H1 (cell line): Measurements from ENCODE around the gene RNF186. TPM values are rescaled to one million over a fixed set of nuclear protein-coding genes. Genes with fewer than 3 reads are reported as not detected.

ENCODE experiments used
- CTCF ChIA-PET: fragments of 300-600 bp; sonication (Branson Sonifier 250); formaldehyde crosslinking; loops from one replicate; lab custom pipeline; 2021; ENCODE audit not compliant: partially characterized antibody; lab: Charles Lee
- POLR2A ChIA-PET: fragments of 300-600 bp; sonication (Branson Sonifier 250); formaldehyde crosslinking; loops from one replicate; lab custom pipeline; 2021; ENCODE audit warnings: inconsistent platforms; ENCODE audit not compliant: partially characterized antibody; lab: Charles Lee
- DNase-seq, 2 experiments: peaks; one replicate each; pipeline versions ENCODE4 v3.0.0 to v3.0.0-alpha.2; 2010 to 2022; ENCODE audit warnings: low spot score in 2 of 2, low read depth in 1 of 2, mixed read lengths in 1 of 2
- FAIRE-seq: peaks from 2 replicates; lab custom pipeline; 2011; peaks lifted over from hg19 to GRCh38; lab: Jason Lieb, UNC
- H2AFZ ChIP-seq: 2 replicates; pipeline ENCODE4 v1.8.1; 2012; ENCODE audit warnings: low read length, inconsistent platforms
- H2AK5ac ChIP-seq: 2 replicates; pipeline ENCODE4 v1.6.1; 2013; ENCODE audit warnings: low read depth, low read length
- H2BK120ac ChIP-seq: replicated peaks from 2 replicates; pipeline ENCODE3; 2013; ENCODE audit warnings: low read depth, low read length, inconsistent platforms
- H2BK12ac ChIP-seq: 2 replicates; pipeline ENCODE4 v1.6.1; 2013; ENCODE audit warnings: low read depth, low read length
- H2BK15ac ChIP-seq: 2 replicates; pipeline ENCODE4 v1.6.1; 2013; ENCODE audit warnings: low read length
- H2BK20ac ChIP-seq: 2 replicates; pipeline ENCODE4 v1.6.1; 2013; ENCODE audit warnings: low read length
- H2BK5ac ChIP-seq: 2 replicates; pipeline ENCODE4 v1.6.1; 2013; ENCODE audit warnings: low read depth, low read length
- H3K14ac ChIP-seq: 2 replicates; pipeline ENCODE4 v1.6.1; 2013; ENCODE audit warnings: inconsistent platforms; ENCODE audit not compliant: insufficient read length
- H3K18ac ChIP-seq: 2 replicates; pipeline ENCODE4 v1.6.1; 2013; ENCODE audit warnings: low read length; ENCODE audit errors: extremely low read depth
- H3K23ac ChIP-seq: 2 replicates; pipeline ENCODE4 v1.6.1; 2013; ENCODE audit warnings: inconsistent platforms; ENCODE audit not compliant: insufficient read length
- H3K23me2 ChIP-seq: 2 replicates; pipeline ENCODE4 v1.6.1; 2013; ENCODE audit warnings: low read depth, low read length
- H3K27ac ChIP-seq: 2 replicates; pipeline ENCODE4 v1.6.1; 2011; ENCODE audit warnings: low read depth, low read length, inconsistent platforms
- H3K27me3 ChIP-seq, 4 experiments: replicated peaks in 1 of 4; 1 replicate in 1 of 4; 2 replicates in 3 of 4; pipeline versions ENCODE4 v1.6.1 to v1.8.1; 2011 to 2013; ENCODE audit warnings: low read length in 3 of 4, mild to moderate bottlenecking in 3 of 4, inconsistent platforms in 2 of 4, mixed read lengths in 2 of 4, moderate library complexity in 1 of 4; ENCODE audit not compliant: control insufficient read depth in 3 of 4, insufficient read depth in 3 of 4; ENCODE audit errors: extremely low read depth in 1 of 4
- H3K36me3 ChIP-seq, 4 experiments: 2 replicates each; pipeline versions ENCODE4 v1.6.1 to v1.8.1; 2011 to 2013; ENCODE audit warnings: mild to moderate bottlenecking in 4 of 4, low read length in 3 of 4, moderate library complexity in 2 of 4, control low read depth in 1 of 4, inconsistent platforms in 1 of 4; ENCODE audit not compliant: insufficient read depth in 4 of 4, control insufficient read depth in 2 of 4
- H3K4ac ChIP-seq: replicated peaks from 2 replicates; pipeline ENCODE3; 2013; ENCODE audit warnings: low read length, low read depth, mixed read lengths, inconsistent platforms; ENCODE audit not compliant: insufficient read length
- H3K4me1 ChIP-seq, 4 experiments: replicated peaks in 1 of 4; 1 replicate in 1 of 4; 2 replicates in 3 of 4; pipeline versions ENCODE4 v1.6.1 to v1.8.1; 2011 to 2013; ENCODE audit warnings: low read length in 3 of 4, inconsistent platforms in 2 of 4, mixed read lengths in 1 of 4; ENCODE audit not compliant: insufficient read depth in 4 of 4, control insufficient read depth in 3 of 4
- H3K4me2 ChIP-seq, 2 experiments: 2 replicates each; pipeline versions ENCODE4 v1.6.1 to v1.8.1; 2011 to 2013; ENCODE audit warnings: low read depth in 2 of 2, low read length in 2 of 2, control low read depth in 1 of 2, inconsistent platforms in 1 of 2, mild to moderate bottlenecking in 1 of 2; ENCODE audit not compliant: insufficient read depth in 1 of 2
- H3K4me3 ChIP-seq, 4 experiments: fragments of 200-600, 300-600 bp in 1 of 4; sonication (generic), shearing (Covaris generic), sonication (Bioruptor Twin) in 1 of 4; 2 replicates each; pipeline versions ENCODE4 v1.5.1 to v1.8.1; 2011 to 2016; ENCODE audit warnings: low read length in 4 of 4, low read depth in 3 of 4, control low read depth in 2 of 4, inconsistent platforms in 2 of 4, mild to moderate bottlenecking in 2 of 4, mixed read lengths in 1 of 4, moderate library complexity in 1 of 4; ENCODE audit not compliant: insufficient read depth in 2 of 4; ENCODE audit errors: extremely low read depth in 1 of 4
- H3K56ac ChIP-seq: replicated peaks from 2 replicates; pipeline ENCODE3; 2013; ENCODE audit warnings: low read depth, mild to moderate bottlenecking, mixed read lengths, low read length, inconsistent platforms; ENCODE audit not compliant: insufficient read length
- H3K79me1 ChIP-seq: 2 replicates; pipeline ENCODE4 v1.6.1; 2013; ENCODE audit warnings: low read depth, low read length, control low read depth
- H3K79me2 ChIP-seq, 2 experiments: 2 replicates each; pipeline versions ENCODE4 v1.6.1 to v1.8.1; 2012 to 2013; ENCODE audit warnings: low read length in 2 of 2, mild to moderate bottlenecking in 2 of 2, inconsistent platforms in 1 of 2; ENCODE audit not compliant: insufficient read depth in 2 of 2, control insufficient read depth in 1 of 2
- H3K9ac ChIP-seq, 4 experiments: replicated peaks in 1 of 4; 1 replicate in 1 of 4; 2 replicates in 3 of 4; pipeline versions ENCODE4 v1.6.1 to v1.8.1; 2011 to 2013; ENCODE audit warnings: low read depth in 3 of 4, low read length in 3 of 4, control low read depth in 2 of 4, mild to moderate bottlenecking in 2 of 4, moderate library complexity in 2 of 4, inconsistent platforms in 1 of 4; ENCODE audit errors: extremely low read depth in 1 of 4
- H3K9me3 ChIP-seq, 2 experiments: 2 replicates each; pipeline versions ENCODE4 v1.6.1 to v1.8.1; 2012 to 2013; ENCODE audit warnings: mild to moderate bottlenecking in 2 of 2, moderate library complexity in 2 of 2, control low read depth in 1 of 2, inconsistent platforms in 1 of 2, low read depth in 1 of 2, low read length in 1 of 2, mixed read lengths in 1 of 2; ENCODE audit not compliant: insufficient read depth in 2 of 2
- H4K20me1 ChIP-seq, 2 experiments: replicated peaks in 1 of 2; 2 replicates each; pipeline versions ENCODE3 to v1.8.1; 2011 to 2013; ENCODE audit warnings: inconsistent platforms in 2 of 2, low read length in 2 of 2, mild to moderate bottlenecking in 1 of 2; ENCODE audit not compliant: insufficient read depth in 2 of 2, control insufficient read depth in 1 of 2
- H4K5ac ChIP-seq: 2 replicates; pipeline ENCODE4 v1.6.1; 2013; ENCODE audit warnings: low read length, low read depth, mixed read lengths, inconsistent platforms; ENCODE audit not compliant: insufficient read length
- H4K8ac ChIP-seq: 2 replicates; pipeline ENCODE4 v1.8.0; 2013; ENCODE audit warnings: mild to moderate bottlenecking, moderate library complexity, low read length, inconsistent platforms; ENCODE audit not compliant: insufficient read depth; ENCODE audit errors: extremely low read depth
- H4K91ac ChIP-seq: replicated peaks from 2 replicates; pipeline ENCODE3; 2013; ENCODE audit warnings: low read length, mixed read lengths, inconsistent platforms; ENCODE audit not compliant: insufficient read length
- ASH2L ChIP-seq: fragments of 200-600, 300-600 bp; sonication (generic); IDR thresholded peaks from one replicate; pipeline ENCODE4 v1.7.1; 2017; ENCODE audit warnings: low read length
- CHD2 ChIP-seq: IDR thresholded peaks from 2 replicates; pipeline ENCODE4 v1.6.1; 2012; ENCODE audit warnings: low read length, improper control_type of control experiment
- EP300 ChIP-seq, 2 experiments: IDR thresholded peaks; 1 replicate in 1 of 2; 2 replicates in 1 of 2; pipeline ENCODE4 v1.6.1; 2011 to 2012; ENCODE audit warnings: low read depth in 2 of 2, low read length in 2 of 2, mild to moderate bottlenecking in 2 of 2, borderline replicate concordance in 1 of 2, inconsistent platforms in 1 of 2, moderate library complexity in 1 of 2
- FOSL1 ChIP-seq: IDR thresholded peaks from 2 replicates; pipeline ENCODE4 v1.6.1; 2011; ENCODE audit warnings: mild to moderate bottlenecking, low read depth, low read length, moderate library complexity; ENCODE audit not compliant: insufficient read depth
- JUN ChIP-seq: IDR thresholded peaks from 2 replicates; pipeline ENCODE4 v1.6.1; 2011; ENCODE audit warnings: low read depth, mild to moderate bottlenecking, improper control_type of control experiment, low read length
- KDM1A ChIP-seq: fragments of 200-600, 300-600 bp; sonication (generic); IDR thresholded peaks from 2 replicates; pipeline ENCODE4 v1.7.1; 2016; ENCODE audit warnings: mild to moderate bottlenecking, low read length, borderline replicate concordance
- MAX ChIP-seq: IDR thresholded peaks from 2 replicates; pipeline ENCODE4 v1.6.1; 2012; ENCODE audit warnings: inconsistent platforms
- NRF1 ChIP-seq: IDR thresholded peaks from 2 replicates; pipeline ENCODE4 v1.6.1; 2011; ENCODE audit warnings: mild to moderate bottlenecking, low read depth, low read length, improper control_type of control experiment
- RAD21 ChIP-seq, 2 experiments: IDR thresholded peaks in 1 of 2; conservative IDR thresholded peaks in 1 of 2; 2 replicates each; pipeline ENCODE4 v1.6.1; 2011; ENCODE audit warnings: low read depth in 2 of 2, low read length in 2 of 2, improper control_type of control experiment in 1 of 2, inconsistent platforms in 1 of 2, mild to moderate bottlenecking in 1 of 2, moderate library complexity in 1 of 2
- TAF7 ChIP-seq: optimal IDR thresholded peaks from 2 replicates; pipeline ENCODE3; 2011; ENCODE audit warnings: low read depth, mild to moderate bottlenecking, inconsistent platforms, low read length, moderate library complexity, borderline replicate concordance
- YY1 ChIP-seq: IDR thresholded peaks from 2 replicates; pipeline ENCODE4 v1.6.1; 2011; ENCODE audit warnings: low read depth, mild to moderate bottlenecking, low read length
- WGBS, 2 experiments: shearing (Covaris generic) in 1 of 2; methylation state at CpG; one replicate each; pipeline versions ENCODE4 v1.1.6 to v1.1.7; 2013 to 2015; ENCODE audit warnings: low lambda C conversion rate in 2 of 2, mixed read lengths in 2 of 2, inconsistent platforms in 1 of 2, low coverage in 1 of 2, missing lambda C conversion rate in 1 of 2; ENCODE audit not compliant: insufficient replicate concordance in 2 of 2, insufficient coverage in 1 of 2, insufficient read length in 1 of 2; ENCODE audit errors: extremely low coverage in 1 of 2, missing lambda C conversion rate in 1 of 2; 5-methylcytosine and 5-hydroxymethylcytosine counted together
- polyA plus RNA-seq, 7 experiments: library from polyadenylated mRNA; depleted of rRNA in 3 of 7; stranded (reverse) in 5 of 7; unstranded in 2 of 7; fragments of >200 nt in 5 of 7; fragments of 200-250 nt in 2 of 7; gene quantifications; 1 replicate in 5 of 7; 2 replicates in 1 of 7; 4 replicates in 1 of 7; pipeline versions ENCODE4 v1.2.1 to v1.2.3, GENCODE V29; 2011 to 2013; ENCODE audit warnings: missing spikeins in 2 of 7, mixed read lengths in 2 of 7
- total RNA-seq: library from RNA; stranded (reverse); fragmentation: NEBNext Ultra II Directional; extraction: Animal tissue kit (Norgen Biotek cat#: 25700); gene quantifications from 2 replicates; pipeline ENCODE4 v1.2.1, GENCODE V29; 2021
- TF ChIP-seq, protein P1 (sequence below): IDR thresholded peaks from 2 replicates; pipeline ENCODE4 v1.6.1; 2012; ENCODE audit warnings: inconsistent platforms

Gene RNF186
- total and polyA plus RNA-seq, 2 of the 8 experiments (the other 6 are each of a cell fraction or from before 2014, with no cell fraction given) = not detected

- Histone ChIP-seq H3K14ac (no peak overlapping the region), H3K36me3 (no peaks in the 10 kb centered on the region), H2AK5ac (no peak overlapping the region), H2BK5ac (no peak overlapping the region), H3K23me2 (no peaks in the 10 kb centered on the region), H3K79me2 (no peaks in the 10 kb centered on the region), H4K8ac (no peak overlapping the region), H3K79me1 (no peaks in the 10 kb centered on the region), H3K23ac (no peak overlapping the region), H3K18ac (no peak overlapping the region), H3K9ac (no peak overlapping the region), H3K4me1 (no peaks in the 10 kb centered on the region), H2BK20ac (no peak overlapping the region), H2BK120ac (no peak overlapping the region), H3K9me3 (no peaks in the 10 kb centered on the region), H3K4ac (no peak overlapping the region), H3K56ac (no peak overlapping the region), H2BK12ac (no peak overlapping the region), H3K27ac (no peak overlapping the region), H2AFZ (no peak overlapping the region), H4K91ac (no peak overlapping the region), H3K27me3 (0 out of 7 replicates have a peak, but pooled peaks cover 0 to 2% (median 0%) of the 10 kb centered on the region in 4 experiments), H4K20me1 (no peaks in the 10 kb centered on the region), H2BK15ac (no peak overlapping the region), H3K4me3 (no peak overlapping the region), H4K5ac (no peak overlapping the region), H3K4me2 (no peak overlapping the region)
- no peak for DNase-seq
- CTCF ChIA-PET = no interaction called here
- WGBS, 2 experiments = 95% methylated on average over 1 of the region's 1 CpG; no CpG with 5 or more reads in 1 of the 2 experiments
- POLR2A ChIA-PET = no interaction called here
- no peak for FAIRE-seq
- TF ChIP-seq RAD21 (IDR thresholded peaks at IDR 0.05 in 1 of 2, conservative IDR thresholded peaks at IDR 0.05 in 1 of 2; ENCODE audit: low read depth in 2 of 2, low read length in 2 of 2) (no peak), TAF7 (no peak), MAX (no peak), YY1 (no peak), KDM1A (no peak), NRF1 (no peak), ASH2L (no peak), EP300 (IDR thresholded peaks at IDR 0.05; ENCODE audit: borderline replicate concordance in 1 of 2, low read depth in 2 of 2, low read length in 2 of 2) (no peak), CHD2 (no peak), FOSL1 (no peak), JUN (no peak)
- TF ChIP-seq, protein P1, sequence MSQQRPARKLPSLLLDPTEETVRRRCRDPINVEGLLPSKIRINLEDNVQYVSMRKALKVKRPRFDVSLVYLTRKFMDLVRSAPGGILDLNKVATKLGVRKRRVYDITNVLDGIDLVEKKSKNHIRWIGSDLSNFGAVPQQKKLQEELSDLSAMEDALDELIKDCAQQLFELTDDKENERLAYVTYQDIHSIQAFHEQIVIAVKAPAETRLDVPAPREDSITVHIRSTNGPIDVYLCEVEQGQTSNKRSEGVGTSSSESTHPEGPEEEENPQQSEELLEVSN = no peak
Observed at GRCh38 chr1:19864570-19865160, 49.6 kb upstream of the RNF186 start.
